HG02678 (cell line): ENCODE data around the gene ROBO1.

ENCODE experiments used
- ATAC-seq: cut with Tn5 transposase; IDR thresholded peaks from one replicate; pipeline ENCODE4 v1.9.1; 2021; ENCODE audit warnings: mild to moderate bottlenecking, moderate library complexity; ENCODE audit not compliant: unreplicated experiment

Gene ROBO1

GRCh38 chr3:78937475-78937874 is 830.3 kb downstream of the ROBO1 start:
- ATAC-seq: no peak

GRCh38 chr3:78927759-78928158 is 840.0 kb downstream of the ROBO1 start:
- ATAC-seq: no peak

GRCh38 chr3:78926523-78926922 is 841.3 kb downstream of the ROBO1 start:
- no peak for ATAC-seq

GRCh38 chr3:78924711-78925110 is 843.1 kb downstream of the ROBO1 start:
- no peak for ATAC-seq

GRCh38 chr3:78919021-78919755 is 848.6 kb downstream of the ROBO1 start:
- peak; percentile 56 for ATAC-seq

- ATAC-seq: peak; percentile 32
These were observed 849.3 kb downstream of the ROBO1 start for GRCh38 chr3:78918361-78919020.

GRCh38 chr3:78917536-78917935 is 850.3 kb downstream of the ROBO1 start:
- no peak for ATAC-seq

GRCh38 chr3:78913711-78914110 is 854.1 kb downstream of the ROBO1 start:
- ATAC-seq: no peak

- ATAC-seq: no peak
These were observed 855.1 kb downstream of the ROBO1 start for GRCh38 chr3:78912687-78913086.

GRCh38 chr3:78912259-78912658 is 855.5 kb downstream of the ROBO1 start:
- ATAC-seq: no peak

GRCh38 chr3:78911394-78911793 is 856.4 kb downstream of the ROBO1 start:
- ATAC-seq: no peak

- ATAC-seq: no peak
These were observed 859.6 kb downstream of the ROBO1 start for GRCh38 chr3:78908236-78908635.

GRCh38 chr3:78907367-78907766 is 860.4 kb downstream of the ROBO1 start:
- no peak for ATAC-seq

GRCh38 chr3:78906930-78907329 is 860.9 kb downstream of the ROBO1 start:
- no peak for ATAC-seq

GRCh38 chr3:78906245-78906644 is 861.6 kb downstream of the ROBO1 start:
- no peak for ATAC-seq

- ATAC-seq: no peak
These were observed 862.1 kb downstream of the ROBO1 start for GRCh38 chr3:78905700-78906099.

- ATAC-seq: no peak
These were observed 866.3 kb downstream of the ROBO1 start for GRCh38 chr3:78901544-78901943.

- ATAC-seq: no peak
These were observed 866.9 kb downstream of the ROBO1 start for GRCh38 chr3:78900880-78901279.

GRCh38 chr3:78900426-78900825 is 867.4 kb downstream of the ROBO1 start:
- ATAC-seq: no peak

GRCh38 chr3:78895528-78895927 is 872.3 kb downstream of the ROBO1 start:
- no peak for ATAC-seq

GRCh38 chr3:78894787-78895186 is 873.0 kb downstream of the ROBO1 start:
- ATAC-seq: no peak

- ATAC-seq: no peak
These were observed 874.6 kb downstream of the ROBO1 start for GRCh38 chr3:78893161-78893560.

- no peak for ATAC-seq
These were observed 878.5 kb downstream of the ROBO1 start for GRCh38 chr3:78889348-78889747.
